HepG2 (cell line): ENCODE results near the gene RAB1B. TPM values are rescaled to one million over a fixed set of nuclear protein-coding genes. Genes with fewer than 3 reads are reported as not detected.

Experiments used
- CEBPZ ChIP-seq: IDR thresholded peaks from 2 replicates; pipeline ENCODE4 v1.6.1; 2012; ENCODE audit warnings: low read length, improper control_type of control experiment
- CHCHD3 ChIP-seq: sonication (generic); formaldehyde crosslinking; IDR thresholded peaks from 2 replicates; pipeline ENCODE4 v1.8.0; 2022; ENCODE audit warnings: mild to moderate bottlenecking, missing genetic modification reagents, moderate library complexity
- CREB1 ChIP-seq, 2 experiments: fragments of 450-650 bp in 1 of 2; IDR thresholded peaks; 2 replicates each; pipeline ENCODE4 v1.6.1; 2016 to 2017; ENCODE audit warnings: control low read depth in 1 of 2, mild to moderate bottlenecking in 1 of 2, missing compliant biosample characterization in 1 of 2, missing genetic modification characterization in 1 of 2
- E2F5 ChIP-seq: sonication (generic); formaldehyde crosslinking; conservative IDR thresholded peaks from 2 replicates; pipeline ENCODE4 v1.4.0; 2020; ENCODE audit warnings: missing genetic modification reagents
- KAT2B ChIP-seq: fragments of 150-350 bp; IDR thresholded peaks from 2 replicates; pipeline ENCODE4 v1.6.1; 2014; ENCODE audit warnings: low read depth, low read length, borderline replicate concordance
- NR2F1 ChIP-seq, 2 experiments: fragments of 450-650 bp in 1 of 2; formaldehyde crosslinking in 1 of 2; IDR thresholded peaks; 2 replicates each; pipeline versions ENCODE4 v1.5.0 to v1.6.1; 2016 to 2020; ENCODE audit warnings: mild to moderate bottlenecking in 1 of 2, missing compliant biosample characterization in 1 of 2, missing genetic modification reagents in 1 of 2, moderate library complexity in 1 of 2
- RBM22 ChIP-seq: fragments of 200-400 bp; formaldehyde crosslinking; optimal IDR thresholded peaks from 2 replicates; pipeline ENCODE3; 2017; ENCODE audit warnings: mild to moderate bottlenecking, low read length, moderate library complexity
- SALL2 ChIP-seq: sonication (generic); formaldehyde crosslinking; IDR thresholded peaks from 2 replicates; pipeline ENCODE4 v1.8.1; 2023; ENCODE audit warnings: mild to moderate bottlenecking, missing genetic modification reagents, inconsistent platforms
- ZBTB33 ChIP-seq: sonication (generic); formaldehyde crosslinking; IDR thresholded peaks from 2 replicates; pipeline ENCODE4 v1.4.0; 2020; ENCODE audit warnings: missing genetic modification reagents
- ZMYM4 ChIP-seq: sonication (generic); formaldehyde crosslinking; IDR thresholded peaks from 2 replicates; pipeline ENCODE4 v1.8.1; 2023; ENCODE audit warnings: mild to moderate bottlenecking, missing genetic modification reagents
- ZNF275 ChIP-seq: sonication (generic); formaldehyde crosslinking; IDR thresholded peaks from 2 replicates; pipeline ENCODE4 v1.8.0; 2022; ENCODE audit warnings: missing genetic modification reagents, mild to moderate bottlenecking, inconsistent platforms, borderline replicate concordance
- ZNF281 ChIP-seq: sonication (generic); formaldehyde crosslinking; IDR thresholded peaks from 2 replicates; pipeline ENCODE4 v1.4.0; 2020; ENCODE audit warnings: missing genetic modification reagents, borderline replicate concordance
- ZNF33B ChIP-seq: sonication (generic); formaldehyde crosslinking; IDR thresholded peaks from 2 replicates; pipeline ENCODE4 v1.5.1; 2020; ENCODE audit warnings: mild to moderate bottlenecking, missing genetic modification reagents
- ZNF446 ChIP-seq: sonication (generic); formaldehyde crosslinking; IDR thresholded peaks from 2 replicates; pipeline ENCODE4 v1.5.0; 2020; ENCODE audit warnings: mild to moderate bottlenecking, missing genetic modification reagents
- ZNF589 ChIP-seq: sonication (generic); formaldehyde crosslinking; conservative IDR thresholded peaks from 2 replicates; pipeline ENCODE4 v1.8.0; 2022; ENCODE audit warnings: mild to moderate bottlenecking, moderate library complexity, missing genetic modification reagents
- ZNF709 ChIP-seq: sonication (generic); formaldehyde crosslinking; IDR thresholded peaks from 2 replicates; pipeline ENCODE4 v1.5.0; 2020; ENCODE audit warnings: mild to moderate bottlenecking, missing genetic modification reagents
- ZSCAN21 ChIP-seq: sonication (generic); formaldehyde crosslinking; IDR thresholded peaks from 2 replicates; pipeline ENCODE4 v1.8.0; 2022; ENCODE audit warnings: mild to moderate bottlenecking, missing genetic modification reagents, moderate library complexity, borderline replicate concordance
- polyA plus RNA-seq, 8 experiments: library from polyadenylated mRNA; depleted of rRNA in 3 of 8; stranded (reverse) in 7 of 8; unstranded in 1 of 8; fragments of >200 nt; fragmentation: Illumina TruSeq in 4 of 8; extraction: Trizol in 4 of 8; gene quantifications; 2 replicates each; pipeline versions ENCODE4 v1.2.1 to v1.2.3, GENCODE V29; 2011 to 2016; ENCODE audit warnings: low read depth in 4 of 8, missing spikeins in 1 of 8, mixed read lengths in 1 of 8; ENCODE audit not compliant: insufficient read depth in 1 of 8
- total RNA-seq, 5 experiments: library from RNA; depleted of rRNA; stranded (reverse); fragments of >200 nt; fragmentation: Illumina TruSeq; extraction: Trizol; gene quantifications; 2 replicates each; pipeline ENCODE4 v1.2.3, GENCODE V29; 2016; ENCODE audit warnings: low read depth in 1 of 5

RAB1B gene
- total and polyA plus RNA-seq, 2 of the 13 experiments (the other 11 are each of a cell fraction or from before 2014, with no cell fraction given) = 77.9 to 87.9 TPM

- TF ChIP-seq ZNF281 (CRISPR knock-in tag) = no peak
- TF ChIP-seq CHCHD3 (CRISPR knock-in tag) = no peak
- TF ChIP-seq SALL2 (CRISPR knock-in tag) = peak; percentile 73; the same call in 1 of the 2 replicates
- no peak for TF ChIP-seq ZNF33B (CRISPR knock-in tag)
- peak; percentile 51; the same call in 1 of the 2 replicates for TF ChIP-seq ZNF275 (CRISPR knock-in tag)
- no peak; the same call in 1 of the 2 replicates for TF ChIP-seq ZNF709
- TF ChIP-seq E2F5 (CRISPR knock-in tag) = no peak
- no peak for TF ChIP-seq ZNF446
- TF ChIP-seq NR2F1 (CRISPR knock-in tag; IDR thresholded peaks at IDR 0.05) = peak in 1 of 2 experiments; percentile 39; a peak in 2 of 4 replicates
- no peak for TF ChIP-seq CEBPZ
- peak; percentile 42; the same call in 1 of the 2 replicates for TF ChIP-seq ZSCAN21
- TF ChIP-seq RBM22 = no peak
- TF ChIP-seq ZMYM4 (CRISPR knock-in tag) = no peak
- TF ChIP-seq ZNF589 (CRISPR knock-in tag) = no peak
- TF ChIP-seq ZBTB33 (CRISPR knock-in tag) = no peak
- TF ChIP-seq CREB1 (IDR thresholded peaks at IDR 0.05) = no peak
- peak; percentile 48 for TF ChIP-seq CREB1 (CRISPR knock-in tag; IDR thresholded peaks at IDR 0.05)
- TF ChIP-seq KAT2B = no peak
Measured at GRCh38 chr11:66311965-66312548, 43.6 kb downstream of the RAB1B start (continued).
